ENCODE data around the gene HTR1D.

HTR1D gene

DNA sequence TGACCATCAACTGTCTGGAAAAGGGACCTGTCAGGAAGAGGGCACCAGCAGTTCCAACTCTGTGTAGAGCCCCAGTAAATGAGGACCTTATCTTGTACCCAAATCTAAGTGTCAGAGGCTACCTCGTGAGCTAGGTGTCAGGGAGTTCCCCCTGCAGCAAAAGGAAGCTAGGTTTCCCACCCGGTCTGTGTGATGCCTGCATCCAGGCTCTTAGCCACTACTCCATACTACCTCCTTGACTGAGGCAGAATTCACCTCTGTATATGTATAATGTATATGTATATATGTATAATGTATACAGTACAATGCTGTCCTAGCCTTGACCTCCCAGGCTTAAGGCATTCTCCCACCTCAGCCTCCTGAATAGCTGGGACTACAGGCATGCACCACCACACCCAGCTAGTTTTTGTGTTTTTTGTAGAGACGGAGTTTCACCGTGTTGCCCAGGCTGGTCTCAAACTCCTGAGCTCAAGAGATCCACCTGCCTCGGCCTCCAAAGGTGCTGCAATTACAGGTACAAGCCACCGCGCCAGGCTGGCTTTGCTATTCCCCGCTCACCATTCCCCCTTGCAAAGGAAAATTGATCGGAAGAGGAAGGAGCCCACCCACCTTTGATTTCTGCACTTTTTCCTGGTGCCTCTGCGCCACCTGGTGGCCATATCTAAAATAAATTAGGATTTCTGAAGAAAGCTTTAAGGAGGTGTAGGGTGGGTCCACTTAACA, 32.9 kb downstream of the HTR1D start:
- peak; percentile 8 for DNase-seq

DNA sequence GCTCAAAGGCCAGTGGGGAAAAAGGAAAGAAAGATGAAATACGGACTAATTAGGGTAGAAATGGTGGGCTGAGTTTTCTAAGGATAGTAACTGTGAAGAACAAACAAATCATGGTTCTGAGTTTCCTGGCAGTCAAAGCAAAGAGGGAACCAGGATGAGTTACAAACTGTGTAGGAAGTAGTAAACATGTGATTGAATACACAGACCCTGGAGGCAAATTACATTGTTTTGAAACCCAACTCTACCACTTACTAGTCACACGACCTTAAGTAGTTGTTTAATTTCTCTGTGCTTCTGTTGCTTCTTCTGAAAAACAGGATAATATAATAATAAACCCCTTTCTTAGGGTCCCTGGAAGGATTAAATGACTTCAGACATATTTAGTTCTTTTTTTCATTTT, 37.4 kb downstream of the HTR1D start:
- DNase-seq, result no peak

DNA sequence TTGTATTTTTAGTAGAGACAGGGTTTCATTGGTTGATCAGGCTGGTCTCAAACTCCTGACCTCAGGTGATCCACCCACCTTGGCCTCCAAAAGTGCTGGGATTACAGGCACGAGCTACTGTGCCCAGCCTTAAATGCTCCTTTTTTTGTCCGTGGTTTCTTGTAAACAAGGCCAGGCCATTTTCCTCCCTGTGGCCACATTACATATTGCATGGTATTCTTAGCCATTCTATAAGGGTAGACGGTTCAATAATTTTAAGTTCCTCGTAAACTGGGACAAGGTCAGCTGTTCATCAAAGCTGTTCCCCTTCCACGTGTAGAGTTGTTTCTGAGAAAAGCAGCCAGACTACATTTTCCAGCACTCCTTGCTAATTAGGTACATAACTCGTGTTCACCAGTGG, 38.4 kb downstream of the HTR1D start:
- no peak for DNase-seq

DNA sequence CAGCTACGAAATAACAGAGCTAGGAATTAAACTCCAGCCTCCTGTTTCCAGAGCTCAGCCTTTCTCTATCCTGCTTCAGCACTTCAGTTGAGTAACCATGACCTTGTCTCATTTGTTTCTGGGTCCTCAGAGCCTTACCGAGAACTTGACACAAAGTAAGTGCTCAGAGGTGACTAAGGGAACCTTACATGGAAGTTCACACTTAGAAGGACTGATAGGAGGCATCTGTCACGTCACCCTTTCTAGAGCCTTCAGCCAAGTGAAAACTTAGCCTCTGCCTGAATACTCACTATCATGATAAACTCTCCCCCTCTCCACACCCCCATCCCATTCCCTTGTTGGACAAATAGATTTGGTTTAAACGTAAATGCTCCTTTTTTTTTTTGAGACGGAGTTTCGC, 38.9 kb downstream of the HTR1D start:
- DNase-seq, result no peak

DNA sequence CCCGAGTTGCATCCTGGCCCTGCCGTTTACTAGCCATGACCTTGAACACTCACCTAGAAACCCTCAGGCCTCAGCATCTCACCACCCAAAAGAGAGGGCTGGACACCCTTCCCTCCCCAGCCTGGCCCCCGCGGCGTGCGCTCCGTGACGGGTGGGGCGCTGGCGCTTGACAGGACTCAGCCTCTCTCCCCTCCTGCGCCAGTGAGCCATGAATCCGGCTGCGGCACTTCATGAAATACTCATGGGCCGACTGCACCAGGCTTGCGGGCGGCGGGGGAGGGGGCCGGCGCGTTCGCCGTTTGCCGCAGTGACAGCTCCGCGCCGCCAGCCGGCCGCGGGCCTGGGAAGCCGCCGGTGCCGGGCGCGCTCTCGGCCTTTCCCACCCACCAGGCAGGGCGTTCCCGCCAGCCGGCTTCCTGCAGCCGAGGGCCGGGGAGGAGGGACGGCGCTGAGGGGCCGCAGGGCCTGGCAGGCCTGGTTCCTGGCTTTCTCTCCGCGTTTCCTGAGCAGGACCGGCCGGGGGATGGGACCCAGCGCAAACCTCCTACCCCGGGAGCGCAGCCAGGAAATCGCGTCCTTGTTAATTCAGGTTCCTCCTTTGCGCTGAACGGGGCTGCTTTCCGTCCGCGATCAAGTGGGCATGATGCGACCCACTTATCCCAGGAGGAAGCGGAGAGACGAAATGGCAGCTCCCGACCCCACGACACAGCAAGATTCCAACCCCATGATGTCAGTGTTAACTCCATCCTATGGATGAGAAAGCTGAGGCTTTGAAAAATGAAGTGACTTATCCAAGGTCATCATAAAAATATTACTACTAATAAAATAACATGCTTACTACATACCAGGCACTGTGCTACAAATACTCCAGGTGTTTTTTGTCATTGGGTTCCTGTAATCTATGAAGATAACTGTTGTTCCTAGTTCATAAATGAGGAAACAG, 39.6 kb downstream of the HTR1D start:
- DNase-seq, result peak; percentile 68

DNA sequence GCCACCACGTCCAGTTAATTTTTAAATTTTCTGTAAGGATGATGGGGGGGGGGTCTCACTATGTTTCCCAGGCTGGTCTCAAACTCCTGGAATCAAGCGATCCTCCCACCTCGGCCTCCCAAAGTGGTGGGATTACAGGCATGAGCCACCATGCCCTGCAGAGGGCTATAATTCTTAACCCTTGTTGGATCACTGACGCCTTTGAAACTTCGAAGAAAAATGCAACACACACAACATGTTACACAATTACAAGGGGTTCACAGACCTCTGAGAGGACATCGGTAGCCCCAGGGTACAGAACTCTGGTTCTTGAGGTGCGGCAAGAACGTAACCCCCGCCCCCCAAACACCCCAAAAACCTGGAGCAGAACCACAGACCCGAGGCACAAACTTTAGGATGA, 40.3 kb downstream of the HTR1D start:
- DNase-seq, result no peak

DNA sequence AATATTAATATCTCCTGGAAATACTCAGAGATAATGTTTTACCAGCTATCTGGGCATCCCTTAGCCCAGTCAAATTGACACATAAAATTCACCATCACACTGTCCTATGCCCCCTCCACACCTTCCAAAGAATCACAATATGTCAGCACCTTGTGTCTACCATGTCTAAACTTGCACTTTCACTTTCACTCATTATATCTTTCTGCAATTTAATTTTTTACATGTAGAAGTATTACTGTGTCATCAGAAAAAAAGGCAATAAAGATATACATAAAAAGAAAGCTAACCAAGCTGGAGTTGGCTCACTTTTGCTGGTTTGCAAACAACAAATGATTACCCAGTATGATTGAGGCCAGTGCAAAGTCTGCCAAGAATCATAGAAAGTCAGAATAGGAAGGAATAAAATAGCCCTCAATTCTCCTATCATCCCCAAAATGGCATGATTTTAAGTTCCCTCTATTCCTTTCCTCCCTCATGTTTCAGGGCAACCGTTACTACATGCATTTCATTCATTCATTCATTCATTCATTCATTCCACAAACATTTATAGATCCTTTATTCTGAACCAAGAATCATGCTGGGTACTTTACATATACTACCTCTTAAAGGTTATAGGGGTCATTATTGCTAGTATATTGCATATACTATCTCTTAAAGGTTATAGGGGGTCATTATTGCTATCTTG, 42.7 kb downstream of the HTR1D start:
- no peak for DNase-seq

DNA sequence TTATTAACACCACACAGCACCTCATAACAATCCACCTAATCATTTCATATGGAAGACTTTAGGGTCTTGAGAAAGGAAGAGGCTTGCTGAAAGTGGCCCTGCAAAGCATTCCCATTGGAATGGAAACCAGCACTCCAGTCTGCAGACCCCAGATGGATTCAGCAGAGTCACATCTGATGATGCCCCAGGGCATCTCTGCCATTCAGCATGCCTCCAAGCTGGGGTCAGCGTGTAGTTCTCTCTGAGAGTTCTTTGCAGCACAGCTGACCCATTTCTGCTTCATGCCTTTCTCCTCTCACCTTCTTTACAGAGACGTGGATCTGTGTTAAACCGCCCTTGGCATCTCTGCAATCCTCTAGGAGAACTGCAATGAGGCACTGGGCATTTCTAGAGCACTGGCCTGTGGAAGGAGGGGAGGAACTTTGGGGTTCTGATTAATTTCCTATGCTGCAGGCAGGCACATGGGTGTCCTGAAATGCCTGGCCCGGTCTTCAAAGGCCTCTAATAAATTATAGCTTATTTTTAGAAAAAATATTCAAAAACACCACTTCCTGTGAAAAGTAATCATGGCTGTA, 46.0 kb downstream of the HTR1D start:
- no peak for DNase-seq

DNA sequence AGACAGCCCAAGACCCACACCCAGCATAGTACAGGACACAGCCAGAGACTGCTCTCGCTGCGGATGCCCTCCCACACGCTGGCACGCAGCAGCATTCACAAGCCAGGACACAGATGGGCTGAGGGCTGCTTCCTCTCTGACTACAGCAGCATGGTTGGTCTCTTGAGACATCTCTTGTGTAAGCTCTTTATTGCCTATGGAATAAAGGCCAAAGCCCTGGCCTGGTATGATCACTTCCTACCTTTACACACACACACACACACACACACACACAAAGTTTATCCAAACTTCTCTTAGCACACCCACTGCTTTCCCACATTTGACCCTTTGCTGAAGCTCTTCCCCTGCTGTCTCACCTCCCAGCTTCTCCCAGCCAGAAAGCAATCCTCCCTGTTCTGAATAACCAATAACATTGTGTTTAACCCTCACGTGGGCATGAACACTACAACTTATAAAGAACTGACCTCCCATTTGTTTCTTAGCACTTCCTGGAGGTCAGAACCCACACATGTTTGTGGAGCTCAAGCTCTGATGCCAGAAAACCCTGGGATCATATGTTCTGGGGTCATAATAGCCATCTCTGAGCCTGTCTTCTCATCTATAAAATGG, 47.5 kb downstream of the HTR1D start:
- no peak for DNase-seq

DNA sequence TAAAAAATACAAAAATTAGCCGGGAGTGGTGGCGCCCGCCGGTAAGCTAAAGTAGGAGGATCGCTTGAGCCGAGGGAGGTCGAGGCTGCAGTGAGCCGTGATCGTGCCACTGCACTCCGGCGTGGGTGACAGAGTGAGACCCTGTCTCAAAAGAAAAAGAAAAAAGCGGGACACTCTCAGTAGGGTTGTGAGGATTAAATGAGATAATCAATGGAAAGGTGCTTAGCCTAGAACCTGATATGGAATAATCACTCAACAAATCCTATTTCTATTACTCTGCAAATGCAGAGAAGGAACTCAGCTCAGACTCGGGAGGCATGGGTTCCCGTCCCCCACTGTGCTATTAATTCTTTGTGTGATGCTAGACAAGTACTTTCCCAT, 48.1 kb downstream of the HTR1D start:
- DNase-seq, result no peak

DNA sequence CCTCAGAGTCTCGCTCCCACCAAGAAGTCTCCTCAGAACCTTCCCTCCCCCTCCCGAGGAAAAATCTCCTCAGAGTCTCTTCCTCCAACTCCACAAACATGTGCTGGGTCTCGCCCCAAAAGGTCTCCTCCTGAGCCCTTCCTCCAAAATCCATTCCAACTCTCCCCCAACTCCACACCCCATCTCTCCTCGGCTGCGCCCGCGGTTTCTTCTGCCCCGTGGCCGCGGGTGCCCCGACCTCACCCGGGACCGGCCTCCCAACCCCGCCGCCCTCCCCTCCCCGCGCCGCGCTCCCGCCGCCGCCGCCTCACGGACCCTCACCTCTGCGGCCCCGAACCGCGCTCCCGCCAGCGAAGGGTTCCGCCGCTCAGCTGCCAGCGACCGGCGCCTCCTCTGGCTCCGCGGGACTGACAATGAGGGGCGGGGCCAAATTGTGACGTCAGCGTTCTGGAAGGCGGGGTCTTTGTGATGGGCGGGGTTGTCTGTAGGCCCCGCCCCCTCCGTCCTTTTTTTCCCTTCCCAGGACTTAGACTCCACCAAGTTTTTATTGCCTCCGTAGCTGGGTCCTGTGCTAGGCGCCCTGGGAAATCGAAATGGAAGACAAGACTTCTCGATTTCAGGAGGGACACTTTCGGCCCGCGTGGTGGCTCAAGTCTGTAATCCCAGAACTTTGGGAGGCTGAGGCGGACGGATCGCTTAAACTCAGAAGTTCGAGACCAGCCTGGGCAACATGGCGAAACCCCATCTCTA, 48.7 kb downstream of the HTR1D start, which contains the start of gene LUZP1:
TSS of gene LUZP1 (minus strand) at position 412 of the 750 bp plus-strand sequence.
- peak; percentile 39 for DNase-seq

DNA sequence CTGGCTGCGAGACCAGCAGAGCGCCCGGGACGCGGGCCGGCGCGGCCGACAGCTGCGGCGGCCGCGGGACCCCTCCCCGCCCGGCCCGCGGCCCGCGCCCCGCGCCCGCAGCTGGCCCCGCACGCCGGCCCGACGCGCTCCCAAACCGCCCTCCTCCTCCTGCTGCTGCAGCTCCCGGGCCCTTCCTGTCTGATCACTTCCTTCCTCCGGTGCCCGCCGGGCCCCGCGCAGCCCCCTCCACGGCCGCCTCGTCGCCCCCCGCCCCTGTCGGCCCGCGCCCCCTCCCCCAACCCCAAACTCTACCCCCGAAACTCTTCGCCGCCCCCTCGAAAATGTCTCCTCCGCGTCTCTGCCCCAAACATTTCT, 49.2 kb downstream of the HTR1D start:
- no peak for DNase-seq

DNA sequence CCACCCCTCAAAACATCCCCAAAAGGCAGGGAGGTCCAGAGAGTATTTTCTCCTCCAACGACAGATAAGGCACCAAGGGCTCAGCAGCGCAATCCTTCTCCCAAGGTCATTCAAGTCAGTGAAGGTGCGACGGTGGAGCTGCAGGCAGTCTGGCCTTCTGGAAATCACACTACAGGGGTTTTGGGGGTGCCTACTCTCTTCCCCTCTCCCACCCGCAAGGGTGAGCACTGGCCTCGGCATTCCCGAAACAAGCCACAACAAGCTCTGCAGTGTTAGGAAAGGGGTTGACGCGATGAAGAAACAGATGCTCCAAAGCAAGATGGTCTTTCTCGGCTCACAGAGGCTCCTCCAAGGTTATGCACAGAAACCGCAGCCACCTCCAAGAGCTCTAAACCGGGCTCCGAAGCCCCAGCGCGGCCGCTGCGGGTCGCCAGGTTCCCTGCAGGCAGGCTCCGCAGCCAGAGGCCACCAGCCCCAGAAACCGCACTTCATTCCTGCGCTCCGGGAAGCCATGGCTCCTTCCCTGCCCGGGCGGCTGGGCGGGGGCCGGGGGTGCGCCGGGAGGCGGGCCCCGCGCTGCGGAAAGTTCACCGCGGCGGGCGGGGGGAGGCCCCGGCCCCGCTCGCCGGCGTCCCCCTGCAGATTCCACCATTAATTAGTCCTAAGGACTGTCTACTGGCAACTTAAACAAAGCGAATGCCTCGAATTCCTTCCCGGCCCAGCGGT, 49.8 kb downstream of the HTR1D start:
- no peak for DNase-seq

DNA sequence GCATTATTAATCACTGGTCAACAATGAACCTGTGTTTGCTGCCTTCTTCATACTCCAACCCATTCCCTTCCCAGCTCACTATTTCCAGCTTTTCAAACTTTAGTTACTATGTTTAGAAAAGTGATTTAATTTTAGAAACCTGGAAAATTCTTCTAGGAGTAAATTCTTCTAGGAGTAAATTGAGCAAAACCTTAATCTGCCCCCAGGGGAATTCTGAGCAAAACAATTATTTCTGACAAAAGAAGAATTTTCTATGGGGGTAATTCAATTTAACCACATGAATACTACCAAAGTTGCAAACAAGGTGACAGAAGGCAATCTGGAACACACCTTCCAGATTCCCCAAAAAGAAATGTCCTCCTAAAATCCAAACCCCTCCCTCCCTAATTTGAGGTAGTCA, 50.4 kb downstream of the HTR1D start:
- DNase-seq, result no peak

DNA sequence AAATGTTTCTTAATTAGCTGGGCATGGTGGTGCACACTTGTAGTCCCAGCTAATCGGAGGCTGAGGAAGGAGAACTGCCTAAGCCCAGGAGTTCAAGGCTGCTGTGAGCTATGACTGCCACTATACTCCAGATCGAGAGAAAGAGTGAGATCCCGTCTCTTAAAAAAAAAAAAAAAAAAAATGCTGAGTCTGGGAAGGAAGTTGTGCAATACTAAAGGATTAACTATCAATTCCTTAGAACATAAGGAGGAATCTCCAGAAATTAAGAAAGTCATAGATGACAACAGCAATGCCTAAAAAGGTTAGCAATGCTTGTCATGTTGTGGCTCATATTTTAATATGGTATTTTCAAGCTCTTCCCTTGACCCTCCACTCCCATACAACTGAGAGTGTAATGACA, 53.9 kb downstream of the HTR1D start:
- no peak for DNase-seq

DNA sequence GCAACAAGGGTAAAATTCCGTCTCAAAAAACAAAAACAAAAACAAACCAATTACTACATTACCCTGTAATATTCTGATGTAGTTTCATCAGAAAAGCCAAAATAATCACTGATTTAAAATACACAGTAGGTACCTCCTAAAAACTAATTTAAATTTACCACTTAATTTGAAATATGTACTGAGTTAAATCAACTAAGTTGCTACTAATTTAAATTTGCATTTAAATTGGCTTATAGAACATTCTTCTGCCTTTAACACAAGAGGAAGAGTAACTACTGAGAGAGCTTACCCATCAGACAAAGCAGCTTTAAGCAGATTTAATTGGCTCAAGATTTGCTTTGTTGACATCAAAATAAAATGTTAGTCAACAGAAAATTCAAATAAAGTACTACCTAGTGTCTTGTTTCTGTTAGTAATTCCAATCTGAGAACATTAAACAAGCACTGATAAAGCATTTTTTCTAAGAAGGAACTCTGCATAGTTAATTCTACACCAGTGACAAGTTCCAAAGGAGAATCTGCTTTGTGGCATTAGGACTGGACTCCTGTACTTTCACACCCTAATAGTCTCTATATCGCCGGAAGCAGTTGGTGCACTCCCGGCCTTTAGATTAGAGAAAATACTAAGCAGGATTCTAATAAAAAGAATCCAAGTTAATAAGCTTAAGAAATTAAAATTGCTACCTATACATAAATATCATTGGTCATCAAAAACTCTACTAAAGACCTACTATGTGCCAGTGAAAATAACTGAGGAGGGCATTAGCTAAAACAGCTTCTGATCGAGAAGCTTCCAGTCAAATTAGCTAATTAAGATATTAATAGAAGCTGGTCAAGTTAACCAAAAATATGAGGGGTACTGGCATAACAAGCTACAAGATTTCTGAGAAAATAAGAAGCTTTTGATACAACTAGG, 57.1 kb downstream of the HTR1D start:
- no peak for DNase-seq

DNA sequence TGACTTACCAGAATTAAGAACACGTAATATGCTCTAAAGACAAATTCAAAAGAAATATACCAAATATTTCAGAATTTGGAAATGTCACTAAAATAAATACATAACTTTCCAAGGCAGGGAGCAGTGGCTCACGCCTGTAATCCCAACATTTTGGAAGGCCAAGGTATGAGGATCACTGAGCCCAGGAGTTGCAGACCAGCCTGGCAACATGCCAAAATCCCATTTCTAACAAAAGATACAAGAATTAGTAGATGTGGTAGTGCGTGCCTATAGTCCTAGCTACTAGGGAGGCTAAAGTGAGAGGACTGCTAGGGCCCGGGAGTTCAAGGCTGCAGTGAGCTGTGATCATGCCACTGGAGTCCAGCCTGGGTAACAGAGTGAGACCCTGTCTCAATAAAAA, 60.4 kb downstream of the HTR1D start:
- DNase-seq, result no peak

DNA sequence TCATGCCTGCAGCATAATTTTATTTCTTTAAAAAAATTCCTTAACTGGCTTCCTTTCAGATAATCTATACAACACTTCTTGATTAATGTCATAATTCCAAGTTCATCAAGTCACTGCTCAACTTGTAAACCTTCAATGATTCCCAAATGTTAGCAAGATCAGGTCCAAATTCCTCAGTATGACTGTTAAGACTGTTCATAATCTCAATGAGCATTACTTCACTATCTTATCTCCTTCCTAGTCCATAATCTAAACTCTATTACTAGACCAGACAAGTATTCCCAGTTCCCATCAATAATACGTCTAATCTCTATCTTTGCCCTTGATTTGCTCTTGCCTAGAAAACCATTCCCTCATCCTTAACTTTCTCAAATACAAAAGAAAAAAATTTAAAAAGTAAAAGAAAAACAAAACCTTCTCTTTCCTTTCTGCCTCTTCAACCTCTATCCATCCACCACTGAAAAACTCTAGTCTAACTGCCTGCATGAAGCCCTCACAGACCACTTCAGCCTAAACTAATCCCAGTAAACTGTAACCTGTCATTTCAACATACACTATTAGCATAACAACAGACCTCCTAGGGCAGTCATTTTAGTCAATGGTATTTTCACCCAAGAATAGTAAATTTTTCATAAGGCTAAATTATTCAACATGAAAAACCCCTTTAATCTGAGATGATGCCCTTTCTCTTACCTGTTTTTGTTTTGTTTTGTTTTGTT, 64.2 kb downstream of the HTR1D start:
- no peak for DNase-seq

DNA sequence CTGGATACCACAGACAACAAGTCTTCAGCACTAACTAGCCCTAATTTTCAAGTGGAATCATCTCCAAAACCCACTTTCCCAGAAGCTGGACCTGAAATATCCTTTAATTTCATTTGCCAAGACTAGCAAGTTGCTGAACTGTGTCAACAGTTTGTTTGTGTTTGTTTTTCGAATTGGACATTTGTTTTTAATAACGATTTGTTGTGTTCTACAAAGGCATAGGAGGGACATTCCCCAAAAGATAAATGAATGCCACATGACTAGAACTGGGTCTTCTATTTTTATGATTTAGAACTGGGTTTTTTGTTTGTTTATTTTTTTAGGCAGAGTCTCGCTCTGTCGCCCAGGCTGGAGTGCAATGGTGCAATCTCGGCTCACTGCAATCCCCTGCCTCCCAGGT, 66.6 kb downstream of the HTR1D start:
- DNase-seq, result no peak

DNA sequence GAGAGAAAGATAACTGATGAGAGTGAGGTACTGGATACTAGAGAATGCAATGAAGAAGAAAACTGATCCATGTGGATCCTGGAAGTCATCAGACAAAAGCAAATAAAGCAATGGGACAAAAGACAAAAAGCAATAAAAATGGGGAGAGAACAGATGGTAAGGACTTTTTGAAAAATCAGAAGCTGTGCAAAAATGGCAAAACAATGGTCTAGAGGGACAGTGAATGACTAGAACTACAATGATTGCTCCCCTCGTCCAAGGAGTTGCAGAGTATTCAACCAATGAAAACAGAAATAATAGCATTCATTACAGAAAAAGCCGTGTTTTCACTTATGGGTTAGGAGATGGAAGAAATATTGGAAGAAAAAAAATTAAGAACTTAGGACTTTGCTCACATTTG, 67.2 kb downstream of the HTR1D start:
- DNase-seq, result no peak
